Umbilical cord (tissue), 2 donors: ENCODE results near the gene SLC47A2. TPM values are rescaled to one million over a fixed set of nuclear protein-coding genes. Genes with fewer than 3 reads are reported as not detected.
"Not testable (repeated sequence)": the region's sequence is repeated elsewhere in the genome, so short reads cannot be mapped to it uniquely, and the experiment has no call there.

ENCODE experiments used
- DNase-seq: peaks from one replicate; pipeline ENCODE4 v3.0.0-alpha.2; 2015; ENCODE audit warnings: low spot score
- total RNA-seq: library from RNA; depleted of rRNA; stranded (reverse); fragments of >200 nt; gene quantifications from one replicate; pipeline ENCODE4 v1.2.3, GENCODE V29; 2014; ENCODE audit warnings: low replicate concordance; ENCODE audit not compliant: insufficient read depth

SLC47A2 gene
- total RNA-seq, 1 donor from 2014 or later, result 5.5 TPM

- no peak for DNase-seq
Observed at GRCh38 chr17:19671433-19671832, 45.0 kb downstream of the SLC47A2 start.

- no peak for DNase-seq
Observed at GRCh38 chr17:19670908-19671307, 45.5 kb downstream of the SLC47A2 start.

DNA sequence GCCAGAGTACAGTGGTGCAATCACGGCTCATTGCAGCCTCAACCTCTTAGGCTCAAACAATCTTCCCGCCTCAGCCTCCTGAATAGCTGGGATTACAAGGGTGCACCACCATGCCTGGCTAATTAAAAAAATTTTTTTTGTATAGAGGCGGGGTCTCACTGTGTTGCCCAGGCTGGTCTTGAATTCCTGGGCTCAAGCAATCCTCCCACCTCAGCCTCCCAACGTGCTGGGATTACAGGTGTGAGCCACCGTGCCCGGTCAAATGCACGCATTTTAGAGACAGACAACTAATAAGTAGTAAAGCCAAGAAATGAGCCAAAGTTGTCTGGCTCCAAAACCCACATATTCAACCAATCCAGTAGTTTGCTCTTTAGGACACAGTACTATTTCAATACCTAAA, 46.7 kb downstream of the SLC47A2 start:
- DNase-seq, result not testable (repeated sequence)

DNA sequence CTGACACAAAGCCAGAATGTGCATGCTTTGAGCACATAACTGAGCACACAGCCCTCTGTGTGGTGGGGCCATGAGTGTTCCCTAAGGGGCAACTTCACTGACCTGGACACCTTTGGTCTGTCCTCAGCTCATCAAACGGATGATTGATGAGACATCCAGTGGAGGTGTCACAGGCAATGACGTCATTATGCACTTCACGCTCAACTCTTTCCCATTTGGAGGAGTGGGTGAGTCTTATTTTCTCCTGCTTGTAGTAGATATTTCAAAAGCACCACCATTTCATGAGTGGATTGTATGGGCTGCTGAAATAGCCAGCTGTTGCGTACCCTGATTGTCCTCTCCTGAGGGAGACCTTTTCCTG, 51.6 kb downstream of the SLC47A2 start:
- DNase-seq, result no peak

DNA sequence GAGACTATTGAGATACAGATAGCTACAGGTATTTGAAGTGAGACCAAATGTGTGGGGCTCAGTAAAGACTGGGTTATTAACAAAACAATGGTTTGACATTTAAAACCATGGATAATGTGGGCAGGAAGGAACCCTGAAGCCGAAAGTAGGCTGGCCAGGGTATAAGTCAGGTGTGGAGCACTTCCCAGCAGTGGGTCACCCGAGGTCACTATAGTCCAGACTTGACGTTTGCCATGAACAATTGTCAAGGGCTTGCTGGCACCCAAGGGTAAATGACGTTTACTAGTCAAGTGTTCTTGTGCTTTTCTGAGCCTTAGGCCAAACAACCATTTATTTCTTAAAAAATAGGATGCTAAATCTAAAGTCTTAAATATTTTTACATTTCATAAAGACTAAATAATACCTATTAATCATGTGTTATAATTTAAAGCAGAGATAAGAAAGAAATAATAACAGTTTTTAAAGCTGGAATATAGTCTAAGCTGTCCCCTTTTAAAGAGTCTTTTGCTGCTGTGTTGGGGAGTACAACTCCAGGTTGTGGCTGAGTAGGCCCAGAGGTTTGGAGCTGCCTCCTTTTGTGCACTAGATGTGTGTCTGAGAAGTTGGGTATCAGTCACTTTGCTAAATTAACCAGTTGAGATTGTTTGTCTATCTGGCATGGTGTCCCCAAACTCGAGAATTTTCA, 52.1 kb downstream of the SLC47A2 start:
- DNase-seq, result no peak

GRCh38 chr17:19663097-19663496, 53.3 kb downstream of the SLC47A2 start:
- DNase-seq, result no peak

GRCh38 chr17:19661121-19661520, 55.3 kb downstream of the SLC47A2 start:
- DNase-seq, result no peak

DNA sequence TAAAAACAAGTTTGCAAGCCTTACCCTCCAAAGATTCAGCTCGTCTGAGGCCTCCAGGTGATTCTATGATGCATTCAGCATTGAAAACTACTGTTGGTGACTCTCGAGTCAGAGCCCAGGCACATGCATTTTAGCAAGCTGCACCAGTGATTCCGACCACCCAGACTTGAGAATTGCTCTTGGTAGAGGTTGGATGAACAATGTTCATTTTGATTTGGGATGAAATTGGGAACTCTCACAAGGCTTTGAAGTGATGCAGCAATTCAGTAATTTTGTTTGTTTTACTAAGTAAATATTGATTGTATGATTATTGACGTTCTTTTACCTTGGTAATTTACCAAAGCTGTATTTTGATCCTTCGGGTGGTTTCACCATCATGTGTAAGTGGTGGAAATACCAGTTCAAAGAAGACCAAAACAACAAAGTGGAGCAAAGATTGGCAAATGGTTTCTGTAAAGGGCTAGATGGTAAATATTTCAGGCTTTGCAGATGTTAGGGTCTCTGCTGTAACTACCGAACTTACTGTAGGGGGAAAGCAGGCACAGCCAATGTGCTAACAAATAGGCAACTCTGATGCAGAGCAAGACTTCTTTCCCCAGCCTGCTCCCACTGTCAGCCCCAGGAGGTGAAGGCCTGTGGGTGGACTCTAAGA, 56.0 kb downstream of the SLC47A2 start:
- DNase-seq, result no peak

DNA sequence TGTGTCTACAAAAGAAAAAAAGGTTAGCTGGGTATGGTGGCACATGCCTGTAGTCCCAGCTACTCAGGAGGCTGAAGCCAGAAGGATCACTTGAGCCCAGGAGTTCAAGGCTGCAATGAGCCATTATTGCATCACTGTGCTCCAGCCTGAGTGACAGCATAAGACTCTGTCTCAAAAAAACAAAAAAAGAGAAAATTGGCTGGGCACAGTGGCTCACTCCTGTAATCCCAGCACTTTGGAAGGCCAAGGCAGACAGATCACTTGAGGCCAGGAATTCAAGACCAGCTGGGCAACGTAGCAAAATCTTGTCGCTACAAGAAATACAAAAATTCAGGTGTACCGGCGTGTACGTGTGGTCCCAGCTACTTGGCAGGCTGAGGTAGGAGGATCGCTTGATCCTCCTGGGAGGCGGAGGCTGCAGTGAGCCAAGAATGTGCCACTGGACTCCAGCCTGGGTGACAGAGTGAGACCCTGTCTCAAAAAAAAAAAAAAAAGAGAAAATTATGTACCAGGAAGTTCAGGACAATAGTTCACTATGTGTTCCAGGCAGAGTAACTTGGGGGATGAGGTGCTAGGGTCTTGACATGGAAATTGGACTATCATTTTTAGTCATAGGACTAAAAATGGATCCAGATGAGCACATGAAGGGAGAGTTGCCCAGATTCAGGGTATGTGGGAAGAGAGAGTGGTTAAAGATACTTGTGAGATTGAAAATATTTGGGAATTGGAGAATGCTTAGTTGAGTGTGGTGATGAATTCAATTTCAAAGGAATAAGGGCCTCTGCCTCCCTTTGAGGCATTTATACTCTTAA, 56.8 kb downstream of the SLC47A2 start:
- no peak for DNase-seq

GRCh38 chr17:19656851-19657581, 59.4 kb downstream of the SLC47A2 start:
- no peak for DNase-seq

- no peak for DNase-seq
Observed at GRCh38 chr17:19656336-19656735, 60.0 kb downstream of the SLC47A2 start.

DNA sequence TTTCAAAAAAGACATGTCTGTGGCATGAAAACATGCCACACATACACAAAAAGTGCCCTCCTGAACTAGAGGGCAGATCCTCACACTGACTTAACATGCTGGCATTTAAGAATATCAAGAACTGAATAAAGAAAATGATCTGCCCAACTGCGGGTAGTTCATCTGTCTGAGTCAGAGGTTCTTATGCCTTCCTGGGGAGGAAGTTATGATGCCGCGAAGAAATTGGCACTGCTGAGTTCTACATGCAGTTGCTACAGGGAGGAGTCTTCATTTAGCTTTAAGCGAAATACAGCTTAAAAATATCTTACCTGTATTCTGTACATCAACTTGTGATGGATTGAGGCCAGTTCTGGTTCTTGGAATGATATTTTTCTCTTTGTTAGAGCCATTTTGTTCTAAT, 61.5 kb downstream of the SLC47A2 start:
- DNase-seq, result no peak

DNA sequence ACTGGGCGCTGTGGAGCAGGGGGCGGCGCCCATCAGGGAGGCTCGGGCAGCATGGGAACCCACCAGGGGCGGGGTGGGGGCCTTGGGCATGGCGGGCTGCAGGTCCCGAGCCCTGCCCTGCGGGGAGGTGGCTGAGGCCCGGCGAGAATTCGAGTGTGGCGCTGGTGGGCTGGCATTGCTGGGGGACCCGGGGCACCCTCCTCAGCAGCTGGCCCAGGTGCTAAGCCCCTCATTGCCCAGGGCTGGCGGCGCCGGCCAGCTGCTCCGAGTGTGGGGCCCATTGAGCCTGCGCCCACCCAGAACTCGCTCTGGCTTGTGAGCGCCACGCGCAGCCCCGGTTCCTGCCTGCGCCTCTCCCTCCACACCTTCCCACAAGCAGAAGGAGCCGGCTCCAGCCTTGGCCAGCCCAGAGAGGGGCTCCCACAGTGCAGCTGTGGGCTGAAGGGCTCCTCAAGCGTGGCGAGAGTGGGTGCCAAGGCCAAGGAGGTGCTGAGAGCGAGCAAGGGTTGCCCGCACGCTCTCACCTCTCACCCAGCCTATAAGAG, 62.0 kb downstream of the SLC47A2 start:
- no peak for DNase-seq

GRCh38 chr17:19652595-19652994, 63.8 kb downstream of the SLC47A2 start:
- DNase-seq, result no peak

DNA sequence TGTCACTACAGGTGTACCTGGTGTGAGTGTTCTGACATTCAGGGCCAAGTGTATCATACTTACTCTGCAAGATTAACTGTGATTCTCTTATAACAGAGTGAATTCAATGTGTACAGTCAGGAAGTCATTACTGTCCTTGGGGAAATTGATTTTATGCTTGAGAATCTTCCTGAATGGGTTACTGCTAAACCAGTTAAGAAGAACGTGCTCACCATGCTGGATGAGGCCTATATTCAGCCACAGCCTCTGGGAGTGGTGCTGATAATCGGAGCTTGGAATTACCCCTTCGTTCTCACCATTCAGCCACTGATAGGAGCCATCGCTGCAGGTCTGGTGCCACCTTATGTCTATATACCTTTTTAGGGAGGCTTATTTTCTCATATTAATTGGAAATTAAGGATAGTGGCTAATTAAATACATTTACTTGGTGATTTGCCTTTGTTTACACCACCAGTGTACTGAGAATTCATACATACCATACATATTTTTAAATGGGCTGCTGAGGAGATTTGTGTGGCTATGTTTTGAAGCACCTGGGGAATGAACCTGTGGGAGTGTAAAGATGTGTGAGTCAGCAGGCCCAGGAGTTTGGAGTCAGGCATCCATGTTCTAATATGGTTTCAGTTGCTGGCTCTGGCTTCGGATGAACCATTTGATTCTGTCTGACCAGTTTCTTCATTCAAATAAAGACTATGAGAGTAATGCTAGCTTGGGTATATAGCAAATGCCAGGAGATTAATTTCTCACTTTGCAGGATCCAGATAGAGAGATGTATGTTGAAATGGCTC, 64.7 kb downstream of the SLC47A2 start:
- no peak for DNase-seq

GRCh38 chr17:19650826-19651225, 65.6 kb downstream of the SLC47A2 start:
- no peak for DNase-seq

DNA sequence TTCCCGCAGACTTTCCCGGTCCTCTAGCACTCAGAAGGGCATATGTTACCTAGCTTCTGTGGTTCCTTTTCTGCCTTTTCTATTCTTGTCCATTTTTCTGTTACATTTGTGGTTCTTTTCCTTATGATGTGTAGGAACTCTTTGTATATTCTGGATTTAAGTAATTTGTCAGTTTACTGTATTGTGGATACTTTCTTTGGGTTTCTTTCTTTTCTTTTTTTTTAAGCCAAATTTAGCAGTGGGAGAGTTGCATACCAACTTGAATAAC, 67.2 kb downstream of the SLC47A2 start:
- no peak for DNase-seq

DNA sequence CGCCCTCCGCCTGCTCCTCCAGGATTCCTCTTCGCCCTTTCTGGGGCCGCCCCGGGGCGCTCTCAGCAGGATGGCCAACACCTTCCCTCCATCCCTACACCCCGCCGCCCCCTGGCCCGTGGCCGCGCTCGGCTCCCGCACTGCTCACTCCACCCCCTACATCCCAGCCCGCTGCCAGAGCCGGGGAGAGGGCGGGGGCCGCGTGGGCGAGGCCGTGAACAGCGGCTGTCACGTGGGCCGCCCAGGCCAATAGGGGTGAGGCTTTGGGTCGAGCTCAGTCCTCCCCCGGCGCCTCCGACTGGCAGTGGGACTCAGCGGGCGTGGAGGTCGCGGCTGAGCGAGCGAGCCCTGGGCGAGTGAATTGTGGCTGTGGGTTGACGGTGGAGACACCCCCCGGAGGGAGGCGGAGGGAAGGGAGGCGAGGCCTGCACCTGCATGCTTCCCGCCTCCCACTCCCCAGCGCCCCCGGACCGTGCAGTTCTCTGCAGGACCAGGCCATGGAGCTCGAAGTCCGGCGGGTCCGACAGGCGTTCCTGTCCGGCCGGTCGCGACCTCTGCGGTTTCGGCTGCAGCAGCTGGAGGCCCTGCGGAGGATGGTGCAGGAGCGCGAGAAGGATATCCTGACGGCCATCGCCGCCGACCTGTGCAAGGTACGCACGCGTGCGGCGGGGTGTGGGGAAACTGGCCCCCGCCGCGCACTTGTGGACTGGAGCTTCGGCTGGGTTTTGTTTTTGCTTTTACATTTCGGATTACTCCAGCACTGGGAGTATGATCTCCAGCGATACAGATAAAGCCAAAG, 67.7 kb downstream of the SLC47A2 start, which contains the start of gene ALDH3A2:
ALDH3A2 (plus strand) TSS at position 277 of the 799 bp plus-strand sequence; CDS start at position 498, 221 bp downstream.
- DNase-seq, result peak; percentile 97

GRCh38 chr17:19647697-19648474, 68.5 kb downstream of the SLC47A2 start:
- DNase-seq, result peak; percentile 82
